ENCODE data around the gene ZNF385C. TPM values are rescaled to one million over a fixed set of nuclear protein-coding genes. Genes with fewer than 3 reads are reported as not detected.
A peak's percentile ranks its signal among the peaks of the same experiment; 100 is the strongest.

ZNF385C gene
- total RNA-seq, 1 experiment from 2014 or later, result 1.1 TPM

GRCh38 chr17:42120770-42121769, 22.8 kb upstream of the ZNF385C start, which contains the start of gene KAT2A:
KAT2A (minus strand) TSS chr17:42121367; CDS start chr17:42121304, 63 bp downstream.
- Histone ChIP-seq H3K4me3 (replicated peaks in 1 of 2; ENCODE audit: low read depth in 1 of 2, low read length in 2 of 2) (peak within 1 kb of the TSS; percentile 55 to 68), H3K9ac (ENCODE audit: low read length) (peak within 1 kb of the TSS; percentile 87), H3K27ac (ENCODE audit: low read depth, low read length) (peak within 1 kb of the TSS; percentile 57), H3K79me2 (ENCODE audit: insufficient read depth, low read length) (no peaks in the 10 kb centered on the region), H3K4me2 (ENCODE audit: low read length) (peak within 1 kb of the TSS; percentile 94), H3K4me1 (ENCODE audit: control insufficient read depth in 1 of 2, insufficient read depth in 2 of 2, low read length in 2 of 2) (peaks cover 5 to 24% of the 10 kb centered on the region in 2 experiments; a peak in 3 of 4 replicates), H3K36me3 (ENCODE audit: control insufficient read depth in 1 of 2, insufficient read depth in 2 of 2, low read length in 2 of 2) (peaks cover 5 to 22% of the 10 kb centered on the region in 2 experiments), H2AFZ (ENCODE audit: low read depth, low read length, poor library complexity, severe bottlenecking) (no peak within 1 kb of the TSS), H3K9me2 (ENCODE audit: insufficient read depth) (no peaks in the 10 kb centered on the region), H3K27me3 (ENCODE audit: insufficient read depth, low read length) (no peaks in the 10 kb centered on the region), H3K9me3 (ENCODE audit: control insufficient read depth in 1 of 2, insufficient read depth in 1 of 2, low read depth in 1 of 2, low read length in 2 of 2) (no peaks in the 10 kb centered on the region), H4K20me1 (ENCODE audit: insufficient read depth) (no peaks in the 10 kb centered on the region)
- DNase-seq (ENCODE audit: low read depth, low spot score), result peak; percentile 53
- ATAC-seq, result peak; percentile 92
- no TSS peak for BruUV-seq (replicated peaks)
- intact Hi-C loops (cut with micrococcal nuclease), result no loop called here
- ChIA-PET POLR2A (no interaction called here), CTCF (interaction anchor here (0.7 to 1.7 kb wide), 5 partner anchors 20 to 406 kb away, joined by 3 to 5 read pairs (median 3); partner anchors contain the start of gene NKIRAS2), RAD21 (ENCODE audit: low non-redundant PET in 1 of 2, low total read pairs in 2 of 2, uncharacterized antibody in 2 of 2, unreplicated experiment in 2 of 2) (interaction anchor here (0.6 to 0.7 kb wide), 3 partner anchors 9 to 384 kb away, joined by 3 to 6 read pairs (median 3); partner anchors contain the start of gene DHX58 (in 1 of the 2))
- TF ChIP-seq EZH2 (IDR thresholded peaks at IDR 0.05) (no peak), SRF (IDR thresholded peaks at IDR 0.05; ENCODE audit: low read depth) (no peak), POLR2A (IDR thresholded peaks at IDR 0.05; ENCODE audit: borderline replicate concordance, extremely low read depth, insufficient read depth, insufficient read length) (peak; percentile 63), CBX3 (IDR thresholded peaks at IDR 0.05; ENCODE audit: low read depth) (no peak), YY1 (IDR thresholded peaks at IDR 0.05; ENCODE audit: extremely low read depth, insufficient replicate concordance, low read depth, low read length) (peak; percentile 45), TCF7L2 (IDR thresholded peaks at IDR 0.05; ENCODE audit: borderline replicate concordance, extremely low read depth, insufficient read depth, insufficient read length) (no peak), POLR2AphosphoS5 (IDR thresholded peaks at IDR 0.05; ENCODE audit: low read depth, low read length) (peak; percentile 90), EGR1 (IDR thresholded peaks at IDR 0.05; ENCODE audit: low read depth) (no peak), ZNF274 (IDR thresholded peaks at IDR 0.05; ENCODE audit: low read depth, low read length) (no peak), EZH2phosphoT487 (IDR thresholded peaks at IDR 0.05; ENCODE audit: borderline replicate concordance) (no peak), FOSL1 (IDR thresholded peaks at IDR 0.05; ENCODE audit: low read depth) (no peak), ZFX (IDR thresholded peaks at IDR 0.05) (peak; percentile 86; the same call in 1 of the 2 replicates), SP1 (IDR thresholded peaks at IDR 0.05; ENCODE audit: low read depth) (no peak), ELF1 (IDR thresholded peaks at IDR 0.05; ENCODE audit: borderline replicate concordance, low read depth) (no peak), SIN3A (IDR thresholded peaks at IDR 0.05; ENCODE audit: low read depth) (no peak), ZBTB33 (IDR thresholded peaks at IDR 0.05; ENCODE audit: extremely low read depth, insufficient replicate concordance, low read length) (no peak), ATF3 (IDR thresholded peaks at IDR 0.05) (no peak), CEBPB (IDR thresholded peaks at IDR 0.05; ENCODE audit: low read depth) (no peak), REST (IDR thresholded peaks at IDR 0.05; ENCODE audit: low read depth) (no peak), JUND (IDR thresholded peaks at IDR 0.05) (no peak), MAX (IDR thresholded peaks at IDR 0.05) (peak; percentile 84; the same call in 1 of the 2 replicates), RAD21 (IDR thresholded peaks at IDR 0.05; ENCODE audit: low read depth) (no peak)
